ENCODE measurements around the gene SSUH2.

SSUH2 gene

DNA sequence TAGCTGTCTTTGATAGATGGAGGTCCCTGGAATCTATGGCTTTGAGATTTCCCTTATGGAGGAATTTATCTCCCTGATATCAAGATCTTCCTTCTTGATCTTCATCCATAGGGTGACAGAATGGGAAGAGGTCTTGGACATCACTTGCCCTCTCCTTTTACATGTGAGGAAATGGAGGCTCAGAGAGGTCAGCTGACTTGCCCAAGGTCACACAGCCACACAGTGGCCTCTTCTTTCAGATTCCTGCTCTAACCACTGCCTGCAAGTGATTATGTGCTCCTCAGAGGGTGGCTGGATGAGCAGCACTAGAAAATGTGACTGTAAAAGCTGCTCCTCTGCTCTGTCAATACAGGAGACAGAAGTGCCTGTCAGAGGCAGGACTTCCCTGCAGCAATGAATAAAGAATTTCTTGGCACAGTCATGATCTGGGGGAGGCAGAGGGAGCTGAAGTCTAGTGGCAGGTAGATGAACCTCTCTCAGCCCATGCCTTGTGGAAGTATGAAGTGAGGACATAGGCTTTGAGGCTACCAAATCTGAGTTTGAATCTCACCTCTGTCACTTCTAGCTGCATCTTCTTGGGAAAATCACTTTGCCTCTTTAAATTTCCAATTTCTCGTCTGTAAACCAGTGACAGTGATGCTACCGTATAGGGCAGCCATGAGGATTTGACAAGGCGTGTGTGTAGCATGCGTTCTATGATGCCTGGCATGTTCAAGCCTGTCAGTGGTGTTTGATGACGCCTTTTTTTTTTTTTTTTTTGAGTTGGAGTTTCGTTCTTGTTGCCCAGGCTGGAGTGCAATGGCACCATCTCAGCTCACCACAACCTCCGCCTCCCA is 12.0 kb downstream of the SSUH2 start:
- no peak overlapping the region for H3K4me3 ChIP-seq (ENCODE audit: low read depth, low read length)
- H3K4me1 ChIP-seq (ENCODE audit: control insufficient read depth, insufficient read depth, low read length), result no peaks in the 10 kb centered on the region
- no peak overlapping the region for H3K9ac ChIP-seq (ENCODE audit: low read depth, low read length)
- no peaks in the 10 kb centered on the region for H3K9me3 ChIP-seq (ENCODE audit: control insufficient read depth, insufficient read depth, low read length)
- no peaks in the 10 kb centered on the region for H3K36me3 ChIP-seq (ENCODE audit: control insufficient read depth, insufficient read depth, low read length)
- no peaks in the 10 kb centered on the region for H3K27me3 ChIP-seq (ENCODE audit: control insufficient read depth, insufficient read depth, low read length)

DNA sequence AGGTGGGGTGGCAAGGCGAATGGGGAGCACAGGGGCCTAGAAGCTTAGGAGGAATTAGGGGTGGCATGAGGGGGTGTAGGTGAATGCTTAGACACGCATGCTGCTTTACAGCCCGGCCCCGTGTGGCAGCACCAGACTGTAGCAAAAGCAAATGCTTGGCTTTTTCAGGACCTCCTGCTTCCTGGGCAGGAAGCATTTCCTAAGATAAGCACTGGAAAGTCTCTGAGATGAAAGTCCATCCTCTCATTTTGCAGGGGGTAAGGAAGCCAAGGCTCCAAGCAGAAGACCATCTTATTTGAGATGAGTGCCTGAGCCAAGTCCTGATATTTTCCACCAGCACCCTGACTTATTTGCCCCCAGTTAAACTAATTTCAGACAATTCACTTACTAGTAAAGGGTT is 12.9 kb downstream of the SSUH2 start:
- no peaks in the 10 kb centered on the region for H3K9me3 ChIP-seq (ENCODE audit: control insufficient read depth, insufficient read depth, low read length)
- H3K36me3 ChIP-seq (ENCODE audit: control insufficient read depth, insufficient read depth, low read length), result no peaks in the 10 kb centered on the region
- no peaks in the 10 kb centered on the region for H3K4me1 ChIP-seq (ENCODE audit: control insufficient read depth, insufficient read depth, low read length)
- no peaks in the 10 kb centered on the region for H3K27me3 ChIP-seq (ENCODE audit: control insufficient read depth, insufficient read depth, low read length)
- H3K9ac ChIP-seq (ENCODE audit: low read depth, low read length), result no peak overlapping the region
- H3K4me3 ChIP-seq (ENCODE audit: low read depth, low read length), result no peak overlapping the region

DNA sequence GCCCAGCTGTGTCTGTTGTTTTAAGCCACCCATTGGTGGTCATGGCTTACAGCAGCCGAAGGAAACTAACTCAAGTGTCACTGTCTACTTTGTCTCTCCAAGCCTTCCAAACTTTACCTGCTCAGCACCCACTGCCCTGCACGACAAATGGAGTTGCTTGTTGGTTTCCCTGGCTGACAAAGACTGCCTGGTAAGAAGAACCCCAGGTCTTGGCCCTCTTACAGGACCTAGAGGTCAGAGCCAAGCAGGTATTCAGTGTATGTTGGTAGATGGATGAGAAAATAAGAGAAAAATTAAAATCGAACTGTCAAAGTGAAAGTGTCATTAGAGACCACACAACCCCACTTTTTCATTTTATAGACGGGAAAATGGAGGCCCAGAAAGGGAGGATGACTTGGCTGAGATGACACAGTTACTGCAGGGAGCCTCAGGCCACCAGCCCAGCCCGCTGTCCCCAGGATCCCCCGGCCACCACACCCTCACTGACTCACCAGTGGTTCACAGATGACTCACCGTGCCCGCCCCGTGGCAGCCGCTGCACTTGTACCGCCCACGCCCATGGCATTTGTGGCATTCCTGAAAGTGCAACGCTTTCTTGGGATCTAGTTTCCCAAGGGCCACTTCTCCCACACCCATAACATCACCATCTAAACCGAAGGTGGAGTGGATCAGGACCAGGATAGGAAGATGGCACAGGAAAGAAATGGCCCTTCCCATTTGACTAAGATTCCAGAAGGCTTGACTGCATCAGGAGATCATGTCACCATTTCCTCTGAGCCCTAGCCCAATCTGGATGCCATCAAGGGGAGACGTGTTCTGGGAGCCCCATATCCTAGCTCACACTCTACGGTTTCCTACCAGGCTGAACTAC is 15.2 kb downstream of the SSUH2 start:
- Histone ChIP-seq H3K9ac (ENCODE audit: low read depth, low read length) (no peak overlapping the region), H3K4me1 (ENCODE audit: control insufficient read depth, insufficient read depth, low read length) (no peaks in the 10 kb centered on the region), H3K27me3 (ENCODE audit: control insufficient read depth, insufficient read depth, low read length) (peaks cover 4% of the 10 kb centered on the region), H3K36me3 (ENCODE audit: control insufficient read depth, insufficient read depth, low read length) (no peaks in the 10 kb centered on the region), H3K4me3 (ENCODE audit: low read depth, low read length) (no peak overlapping the region), H3K9me3 (ENCODE audit: control insufficient read depth, insufficient read depth, low read length) (no peaks in the 10 kb centered on the region)

DNA sequence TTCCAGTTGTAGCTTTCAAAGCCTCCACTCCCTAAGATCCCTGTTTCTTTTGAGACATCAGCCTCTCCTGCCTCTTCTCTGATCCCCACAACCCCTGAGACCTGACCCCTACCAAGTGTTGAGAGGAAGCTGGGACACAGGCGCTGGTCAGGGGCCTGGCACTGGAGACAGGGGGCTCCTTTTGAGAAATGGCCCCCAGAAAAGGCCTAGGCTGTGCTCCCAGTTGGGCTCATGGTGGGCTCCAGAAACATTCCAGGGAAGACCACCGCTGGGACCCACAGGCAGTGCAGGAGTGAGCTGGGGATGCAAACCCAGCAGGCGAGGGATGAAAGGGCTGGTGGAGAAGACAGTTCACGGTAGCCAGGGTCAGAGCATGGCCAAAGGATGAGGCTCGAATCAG is 16.6 kb downstream of the SSUH2 start:
- H3K4me3 ChIP-seq (ENCODE audit: low read depth, low read length), result no peak overlapping the region
- H3K36me3 ChIP-seq (ENCODE audit: control insufficient read depth, insufficient read depth, low read length), result no peaks in the 10 kb centered on the region
- H3K4me1 ChIP-seq (ENCODE audit: control insufficient read depth, insufficient read depth, low read length), result peaks cover 2% of the 10 kb centered on the region
- H3K27me3 ChIP-seq (ENCODE audit: control insufficient read depth, insufficient read depth, low read length), result peaks cover 4% of the 10 kb centered on the region
- no peaks in the 10 kb centered on the region for H3K9me3 ChIP-seq (ENCODE audit: control insufficient read depth, insufficient read depth, low read length)
- H3K9ac ChIP-seq (ENCODE audit: low read depth, low read length), result no peak overlapping the region

DNA sequence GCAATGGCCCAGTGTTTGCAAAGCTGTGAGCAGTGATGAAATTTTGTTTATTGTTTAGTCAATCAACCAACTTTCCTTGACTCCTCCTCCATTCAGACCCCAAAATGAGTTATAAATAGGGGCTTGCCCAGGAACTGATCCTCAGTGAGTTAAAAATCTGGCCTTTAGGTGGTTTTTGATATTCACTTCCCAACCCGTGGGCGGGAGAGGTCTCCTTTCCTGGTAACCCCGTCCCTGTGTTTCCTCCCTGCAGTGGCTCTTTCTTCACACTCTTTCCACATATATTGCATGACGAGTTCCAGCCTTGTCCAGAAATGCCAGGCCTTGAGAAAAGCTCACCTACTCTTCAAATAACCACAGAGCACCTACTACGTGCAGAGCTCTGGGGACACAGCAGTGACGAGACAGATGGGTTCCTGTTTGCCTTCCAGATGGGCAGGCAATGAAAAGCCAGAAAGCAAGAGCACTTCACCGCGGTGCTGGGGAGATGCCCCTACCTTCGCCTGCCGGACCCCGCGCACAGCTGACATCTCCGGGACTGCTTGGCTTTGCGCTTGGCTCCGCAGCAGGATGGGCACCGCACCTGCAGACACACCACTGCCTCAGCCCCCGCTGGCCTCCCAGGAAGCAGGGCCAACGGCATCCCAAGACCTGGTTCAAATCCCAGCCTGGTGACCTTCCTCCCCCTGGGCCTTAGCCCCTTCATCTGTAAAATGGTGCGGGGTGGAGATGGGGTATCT is 17.2 kb downstream of the SSUH2 start:
- Histone ChIP-seq H3K4me3 (ENCODE audit: low read depth, low read length) (no peak overlapping the region), H3K4me1 (ENCODE audit: control insufficient read depth, insufficient read depth, low read length) (peaks cover 5% of the 10 kb centered on the region), H3K9ac (ENCODE audit: low read depth, low read length) (no peak overlapping the region), H3K9me3 (ENCODE audit: control insufficient read depth, insufficient read depth, low read length) (no peaks in the 10 kb centered on the region), H3K36me3 (ENCODE audit: control insufficient read depth, insufficient read depth, low read length) (no peaks in the 10 kb centered on the region), H3K27me3 (ENCODE audit: control insufficient read depth, insufficient read depth, low read length) (peaks cover 4% of the 10 kb centered on the region)

DNA sequence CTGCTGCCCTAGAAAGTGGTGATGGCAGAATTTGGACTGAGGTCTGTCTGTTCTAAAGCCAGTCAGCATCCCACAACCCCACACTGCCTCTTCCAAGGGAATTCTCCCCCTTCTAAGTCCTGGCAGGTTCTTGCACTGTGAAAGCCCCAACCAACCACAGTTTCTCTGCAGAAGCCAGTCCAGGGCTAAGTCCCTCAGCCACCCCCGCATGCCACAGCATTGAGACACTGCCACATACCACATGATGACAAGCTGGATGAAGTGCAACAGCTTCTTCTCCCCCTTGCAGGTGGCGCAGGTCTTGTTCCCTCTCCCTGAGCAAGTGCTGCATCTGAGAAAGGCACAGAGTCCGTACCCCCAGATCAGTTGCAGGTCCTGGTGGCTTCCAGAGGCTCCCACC is 18.6 kb downstream of the SSUH2 start:
- Histone ChIP-seq H3K9ac (ENCODE audit: low read depth, low read length) (no peak overlapping the region), H3K27me3 (ENCODE audit: control insufficient read depth, insufficient read depth, low read length) (peaks cover 4% of the 10 kb centered on the region), H3K36me3 (ENCODE audit: control insufficient read depth, insufficient read depth, low read length) (no peaks in the 10 kb centered on the region), H3K9me3 (ENCODE audit: control insufficient read depth, insufficient read depth, low read length) (no peaks in the 10 kb centered on the region), H3K4me1 (ENCODE audit: control insufficient read depth, insufficient read depth, low read length) (peaks cover 5% of the 10 kb centered on the region), H3K4me3 (ENCODE audit: low read depth, low read length) (no peak overlapping the region)

DNA sequence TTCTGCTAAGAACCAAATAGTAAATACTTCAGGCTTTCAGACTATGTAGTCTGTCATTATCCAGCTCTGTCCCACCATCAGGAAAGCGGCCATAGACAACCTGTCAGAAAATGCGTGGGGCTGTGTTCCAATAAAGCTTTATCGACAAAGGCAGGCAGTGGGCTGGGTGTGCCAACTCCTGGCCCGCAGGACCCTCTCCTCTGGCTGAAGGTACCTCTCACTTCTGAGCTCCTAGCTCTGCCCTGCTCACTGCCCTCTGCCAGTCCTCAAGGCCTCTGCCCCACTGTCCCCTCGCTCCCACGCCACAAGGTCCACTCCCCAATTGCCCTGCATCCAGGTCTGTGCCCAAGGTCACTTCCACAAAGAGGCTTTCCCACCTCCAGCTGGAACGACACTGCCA is 20.0 kb downstream of the SSUH2 start:
- no peak overlapping the region for H3K9ac ChIP-seq (ENCODE audit: low read depth, low read length)
- H3K36me3 ChIP-seq (ENCODE audit: control insufficient read depth, insufficient read depth, low read length), result no peaks in the 10 kb centered on the region
- H3K27me3 ChIP-seq (ENCODE audit: control insufficient read depth, insufficient read depth, low read length), result peaks cover 4% of the 10 kb centered on the region
- H3K9me3 ChIP-seq (ENCODE audit: control insufficient read depth, insufficient read depth, low read length), result no peaks in the 10 kb centered on the region
- no peak overlapping the region for H3K4me3 ChIP-seq (ENCODE audit: low read depth, low read length)
- peaks cover 5% of the 10 kb centered on the region for H3K4me1 ChIP-seq (ENCODE audit: control insufficient read depth, insufficient read depth, low read length)

DNA sequence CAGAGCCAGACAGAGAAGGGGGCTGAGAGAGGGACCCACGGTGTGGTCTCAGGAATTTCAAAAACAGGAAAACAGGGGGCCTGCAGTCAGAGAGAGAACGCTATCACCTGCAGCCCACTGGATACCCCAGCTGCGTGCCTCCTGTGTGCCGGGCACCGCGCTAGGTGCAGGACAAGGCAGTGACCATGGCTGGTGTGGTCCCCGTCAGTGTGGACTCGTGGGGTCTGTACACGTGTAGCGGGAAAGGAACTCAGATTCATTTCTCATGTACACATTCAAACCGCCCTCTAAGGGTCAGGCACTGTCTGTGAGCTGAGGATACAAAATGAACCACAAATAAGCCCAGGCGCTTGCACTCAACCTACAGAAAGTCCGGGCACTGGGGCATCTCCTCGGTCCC is 20.9 kb downstream of the SSUH2 start:
- H3K36me3 ChIP-seq (ENCODE audit: control insufficient read depth, insufficient read depth, low read length), result no peaks in the 10 kb centered on the region
- H3K4me3 ChIP-seq (ENCODE audit: low read depth, low read length), result no peak overlapping the region
- H3K9ac ChIP-seq (ENCODE audit: low read depth, low read length), result peak overlapping the region; percentile 29
- H3K9me3 ChIP-seq (ENCODE audit: control insufficient read depth, insufficient read depth, low read length), result no peaks in the 10 kb centered on the region
- H3K27me3 ChIP-seq (ENCODE audit: control insufficient read depth, insufficient read depth, low read length), result peaks cover 4% of the 10 kb centered on the region
- peaks cover 5% of the 10 kb centered on the region for H3K4me1 ChIP-seq (ENCODE audit: control insufficient read depth, insufficient read depth, low read length)

DNA sequence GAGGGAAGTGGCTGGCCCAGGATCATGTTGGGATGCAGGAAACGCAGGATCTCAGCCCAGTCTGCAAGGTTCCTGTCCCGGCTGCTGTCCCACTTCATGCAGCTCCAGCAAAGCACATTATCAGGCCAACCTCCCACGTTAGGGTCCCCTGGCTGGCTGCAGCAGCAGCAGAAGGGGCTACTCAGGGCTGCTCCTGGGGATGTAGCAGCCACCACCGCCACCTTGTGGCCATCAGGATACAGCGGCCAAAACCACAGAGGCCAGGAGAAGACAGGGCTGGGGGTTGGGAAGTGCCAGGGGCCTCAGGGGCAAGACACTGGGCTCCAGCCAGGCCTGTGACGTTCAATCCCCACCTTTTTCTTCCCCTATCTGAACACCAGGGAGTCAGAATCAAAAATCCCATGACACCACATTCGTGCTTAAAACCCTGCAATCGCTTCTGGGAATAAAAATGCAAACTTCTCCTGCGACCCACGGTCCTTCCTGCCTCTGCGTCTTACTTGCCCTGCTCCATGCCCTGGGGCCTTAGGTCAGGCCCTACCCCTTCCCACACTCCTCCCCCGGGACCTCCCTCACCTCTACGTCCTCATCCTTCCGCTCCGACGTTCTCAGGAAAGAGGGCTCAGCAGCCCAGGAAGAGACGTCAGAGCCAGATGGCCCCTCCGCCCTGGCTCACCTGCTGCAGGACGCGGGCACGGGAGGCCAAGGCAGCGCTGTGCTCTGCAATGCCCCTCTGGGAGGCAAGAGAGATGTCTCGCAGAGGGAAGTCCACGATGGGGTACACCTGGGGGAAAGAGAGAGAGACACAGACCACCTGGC is 21.5 kb downstream of the SSUH2 start:
- H3K36me3 ChIP-seq (ENCODE audit: control insufficient read depth, insufficient read depth, low read length), result no peaks in the 10 kb centered on the region
- peaks cover 4% of the 10 kb centered on the region for H3K27me3 ChIP-seq (ENCODE audit: control insufficient read depth, insufficient read depth, low read length)
- H3K4me1 ChIP-seq (ENCODE audit: control insufficient read depth, insufficient read depth, low read length), result peaks cover 5% of the 10 kb centered on the region
- peak overlapping the region; percentile 29 for H3K9ac ChIP-seq (ENCODE audit: low read depth, low read length)
- H3K9me3 ChIP-seq (ENCODE audit: control insufficient read depth, insufficient read depth, low read length), result no peaks in the 10 kb centered on the region
- H3K4me3 ChIP-seq (ENCODE audit: low read depth, low read length), result peak overlapping the region; percentile 18

DNA sequence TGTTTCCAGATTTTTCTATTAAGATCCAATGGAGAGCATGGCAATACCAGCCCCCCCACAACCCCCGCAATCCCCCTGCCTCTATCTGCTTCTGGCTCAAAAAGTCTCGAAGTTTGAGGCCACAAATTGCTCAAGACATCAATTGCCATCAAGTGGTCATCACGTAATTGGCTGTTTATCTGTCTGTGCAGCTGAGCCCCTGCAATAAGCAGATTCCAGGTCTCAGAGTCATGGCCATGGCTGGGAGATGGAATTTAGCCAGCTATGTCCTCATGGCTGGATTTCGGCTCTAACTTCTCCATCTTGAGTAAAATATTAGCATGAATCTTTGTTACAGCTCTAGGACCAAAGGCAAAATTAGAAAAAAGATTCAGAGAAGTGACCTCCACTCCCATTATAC is 22.7 kb downstream of the SSUH2 start:
- H3K4me3 ChIP-seq (ENCODE audit: low read depth, low read length), result no peak overlapping the region
- no peaks in the 10 kb centered on the region for H3K9me3 ChIP-seq (ENCODE audit: control insufficient read depth, insufficient read depth, low read length)
- no peak overlapping the region for H3K9ac ChIP-seq (ENCODE audit: low read depth, low read length)

DNA sequence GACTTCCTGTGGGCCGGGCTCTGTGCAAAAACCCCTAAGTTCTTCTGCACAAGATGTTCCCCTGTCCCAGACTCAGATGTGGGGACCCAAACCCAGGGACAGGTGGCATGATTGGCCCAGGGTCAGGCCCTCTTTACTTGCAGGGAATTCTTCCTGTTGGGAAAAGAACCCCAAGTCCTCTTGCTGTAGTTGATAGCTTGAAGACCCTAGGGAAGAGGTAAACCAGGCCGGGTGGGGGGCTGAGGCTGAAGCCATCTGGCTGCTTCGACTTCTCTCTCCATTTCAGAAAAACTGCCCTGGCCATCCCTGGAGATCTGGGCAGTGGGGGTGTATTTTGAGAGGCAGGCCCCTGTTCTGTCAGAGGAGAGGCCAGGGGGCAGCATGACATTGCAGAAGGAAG is 23.5 kb downstream of the SSUH2 start:
- Histone ChIP-seq H3K9me3 (ENCODE audit: control insufficient read depth, insufficient read depth, low read length) (no peaks in the 10 kb centered on the region), H3K4me1 (ENCODE audit: control insufficient read depth, insufficient read depth, low read length) (peaks cover 5% of the 10 kb centered on the region), H3K9ac (ENCODE audit: low read depth, low read length) (no peak overlapping the region), H3K27me3 (ENCODE audit: control insufficient read depth, insufficient read depth, low read length) (peaks cover 4% of the 10 kb centered on the region), H3K36me3 (ENCODE audit: control insufficient read depth, insufficient read depth, low read length) (no peaks in the 10 kb centered on the region), H3K4me3 (ENCODE audit: low read depth, low read length) (no peak overlapping the region)

More for the DNA sequence above, 22.7 kb downstream of the SSUH2 start:
- Histone ChIP-seq H3K4me1 (ENCODE audit: control insufficient read depth, insufficient read depth, low read length) (peaks cover 5% of the 10 kb centered on the region), H3K27me3 (ENCODE audit: control insufficient read depth, insufficient read depth, low read length) (peaks cover 4% of the 10 kb centered on the region), H3K36me3 (ENCODE audit: control insufficient read depth, insufficient read depth, low read length) (no peaks in the 10 kb centered on the region)
